GM23248 (cell line): ENCODE measurements around the gene ENTPD5.

Experiments used
- EZH2 ChIP-seq: fragments of 200-600 bp; sonication (generic); IDR thresholded peaks from 2 replicates; pipeline ENCODE4 v1.6.1; 2018; ENCODE audit warnings: antibody characterized with exemption, mild to moderate bottlenecking; ENCODE audit not compliant: insufficient read depth, poor library complexity, severe bottlenecking
- EZH2phosphoT487 ChIP-seq: fragments of 200-600 bp; sonication (generic); IDR thresholded peaks from 2 replicates; pipeline ENCODE4 v1.6.1; 2018; ENCODE audit warnings: antibody characterized with exemption, moderate library complexity, mild to moderate bottlenecking, low read depth; ENCODE audit not compliant: insufficient read depth

DNA sequence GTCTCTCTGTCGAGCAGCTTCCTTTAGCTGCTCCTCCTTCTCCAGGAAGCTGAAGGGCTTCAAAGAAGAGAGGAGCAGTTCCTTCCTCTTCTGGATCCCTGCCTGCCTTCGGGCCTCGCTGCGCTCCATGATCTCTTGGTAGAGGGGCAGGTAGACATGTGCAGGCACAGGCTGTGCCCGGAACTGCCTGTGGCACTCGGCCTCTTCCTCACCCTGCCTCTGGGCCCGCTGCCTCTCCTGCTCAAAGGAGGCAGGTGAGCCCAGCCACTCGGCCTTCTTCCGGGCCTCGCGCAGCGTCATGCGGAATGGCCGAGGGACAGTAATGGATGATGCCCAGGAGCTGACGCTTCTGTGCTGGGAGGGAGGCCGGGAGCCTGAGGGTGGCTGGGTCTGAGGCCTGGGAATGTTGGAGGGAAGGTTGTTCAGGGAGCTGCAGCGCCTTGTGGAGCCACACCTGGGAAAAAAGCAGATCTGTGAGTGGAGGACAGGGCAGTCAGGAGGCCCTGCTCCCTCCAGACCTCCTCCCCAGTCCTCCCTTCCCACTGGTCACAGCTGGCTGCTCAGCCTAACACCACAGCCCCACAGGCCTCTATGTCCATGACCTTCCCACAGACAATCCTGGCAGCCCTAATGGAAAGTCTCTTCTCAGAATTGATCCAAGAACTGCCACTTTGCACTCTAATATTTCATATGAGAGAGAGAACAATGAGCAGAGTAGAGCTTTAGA is 74.5 kb downstream of the ENTPD5 start:
- TF ChIP-seq EZH2phosphoT487 (no peak), EZH2 (no peak)
